SK-N-SH treated with all-trans-retinoic acid at 6 μM for 48 hours (cell line): Measurements from ENCODE around the gene GCNT2.

Experiments
- ATAC-seq: fragments of 200-7000 bp; cut with Tn5 transposase; 3 replicates; pipeline ENCODE4 v1.9.1; 2020; ENCODE audit warnings: mild to moderate bottlenecking, moderate library complexity
- ARNTL ChIP-seq: fragments of 450-650 bp; formaldehyde crosslinking; IDR thresholded peaks from 2 replicates; pipeline ENCODE4 v1.5.0; 2020; ENCODE audit warnings: low read depth, mild to moderate bottlenecking, moderate library complexity, borderline replicate concordance
- BACH2 ChIP-seq: fragments of 250-450 bp; sonication (Bioruptor Pico); IDR thresholded peaks from 2 replicates; pipeline ENCODE4 v1.9.0; 2021; ENCODE audit warnings: mild to moderate bottlenecking, borderline replicate concordance
- CSDC2 ChIP-seq: fragments of 250-450 bp; sonication (Bioruptor Pico); IDR thresholded peaks from 2 replicates; pipeline ENCODE4 v1.5.0; 2020; ENCODE audit warnings: mild to moderate bottlenecking, moderate library complexity
- ESRRG ChIP-seq: fragments of 250-450 bp; sonication (Bioruptor Pico); IDR thresholded peaks from 2 replicates; pipeline ENCODE4 v1.6.1; 2021; ENCODE audit warnings: mild to moderate bottlenecking
- ISL1 ChIP-seq: fragments of 250-450 bp; sonication (Bioruptor Pico); IDR thresholded peaks from 2 replicates; pipeline ENCODE4 v2.1.2; 2022; ENCODE audit warnings: mild to moderate bottlenecking, moderate library complexity
- PPARA ChIP-seq: fragments of 250-450 bp; sonication (Bioruptor Pico); IDR thresholded peaks from 2 replicates; pipeline ENCODE4 v1.5.0; 2020; ENCODE audit warnings: mild to moderate bottlenecking, borderline replicate concordance
- RARB ChIP-seq: fragments of 250-450 bp; sonication (Bioruptor Pico); IDR thresholded peaks from 2 replicates; pipeline ENCODE4 v1.8.0; 2021; ENCODE audit warnings: mild to moderate bottlenecking, moderate library complexity
- TCF4 ChIP-seq: fragments of 250-450 bp; sonication (Bioruptor Pico); IDR thresholded peaks from 2 replicates; pipeline ENCODE4 v1.8.0; 2021; ENCODE audit warnings: mild to moderate bottlenecking, moderate library complexity, borderline replicate concordance
- TOX ChIP-seq: fragments of 250-450 bp; sonication (Bioruptor Pico); IDR thresholded peaks from 2 replicates; pipeline ENCODE4 v1.8.0; 2021; ENCODE audit warnings: mild to moderate bottlenecking, moderate library complexity, borderline replicate concordance
- ZC3H10 ChIP-seq: fragments of 250-450 bp; sonication (Bioruptor Pico); IDR thresholded peaks from 2 replicates; pipeline ENCODE4 v1.5.1; 2021; ENCODE audit warnings: mild to moderate bottlenecking, moderate library complexity
- ZFP3 ChIP-seq: fragments of 250-450 bp; sonication (Bioruptor Pico); IDR thresholded peaks from 2 replicates; pipeline ENCODE4 v1.5.0; 2020; ENCODE audit warnings: mild to moderate bottlenecking, moderate library complexity
- ZFP30 ChIP-seq: fragments of 450-650 bp; formaldehyde crosslinking; IDR thresholded peaks from 2 replicates; pipeline ENCODE4 v1.5.0; 2022; ENCODE audit warnings: mild to moderate bottlenecking, moderate library complexity
- ZNF565 ChIP-seq: fragments of 450-650 bp; formaldehyde crosslinking; conservative IDR thresholded peaks from 2 replicates; pipeline ENCODE4 v1.5.0; 2020; ENCODE audit warnings: low read depth, mild to moderate bottlenecking, moderate library complexity
- ZNF70 ChIP-seq: fragments of 450-650 bp; formaldehyde crosslinking; IDR thresholded peaks from 2 replicates; pipeline ENCODE4 v1.5.0; 2020; ENCODE audit warnings: mild to moderate bottlenecking, moderate library complexity
- ZNF8 ChIP-seq: fragments of 450-650 bp; formaldehyde crosslinking; IDR thresholded peaks from 2 replicates; pipeline ENCODE4 v1.5.0; 2020; ENCODE audit warnings: mild to moderate bottlenecking, moderate library complexity
- TF ChIP-seq, protein P1 (sequence below): fragments of 250-450 bp; sonication (Bioruptor Pico); IDR thresholded peaks from 2 replicates; pipeline ENCODE4 v1.5.0; 2020; ENCODE audit warnings: mild to moderate bottlenecking, moderate library complexity
- TF ChIP-seq, protein P2 (sequence below): fragments of 250-450 bp; sonication (Bioruptor Pico); IDR thresholded peaks from 2 replicates; pipeline ENCODE4 v1.5.1; 2020; ENCODE audit warnings: low read depth, mild to moderate bottlenecking, moderate library complexity
- TF ChIP-seq, protein P3 (sequence below): fragments of 250-450 bp; sonication (Bioruptor Pico); IDR thresholded peaks from 2 replicates; pipeline ENCODE4 v1.8.0; 2020; ENCODE audit warnings: mild to moderate bottlenecking, moderate library complexity, borderline replicate concordance
- TF ChIP-seq, protein P4 (sequence below): fragments of 250-450 bp; sonication (Bioruptor Pico); IDR thresholded peaks from 2 replicates; pipeline ENCODE4 v1.8.0; 2021; ENCODE audit warnings: low read depth, mild to moderate bottlenecking, moderate library complexity, borderline replicate concordance

The GCNT2 gene

DNA sequence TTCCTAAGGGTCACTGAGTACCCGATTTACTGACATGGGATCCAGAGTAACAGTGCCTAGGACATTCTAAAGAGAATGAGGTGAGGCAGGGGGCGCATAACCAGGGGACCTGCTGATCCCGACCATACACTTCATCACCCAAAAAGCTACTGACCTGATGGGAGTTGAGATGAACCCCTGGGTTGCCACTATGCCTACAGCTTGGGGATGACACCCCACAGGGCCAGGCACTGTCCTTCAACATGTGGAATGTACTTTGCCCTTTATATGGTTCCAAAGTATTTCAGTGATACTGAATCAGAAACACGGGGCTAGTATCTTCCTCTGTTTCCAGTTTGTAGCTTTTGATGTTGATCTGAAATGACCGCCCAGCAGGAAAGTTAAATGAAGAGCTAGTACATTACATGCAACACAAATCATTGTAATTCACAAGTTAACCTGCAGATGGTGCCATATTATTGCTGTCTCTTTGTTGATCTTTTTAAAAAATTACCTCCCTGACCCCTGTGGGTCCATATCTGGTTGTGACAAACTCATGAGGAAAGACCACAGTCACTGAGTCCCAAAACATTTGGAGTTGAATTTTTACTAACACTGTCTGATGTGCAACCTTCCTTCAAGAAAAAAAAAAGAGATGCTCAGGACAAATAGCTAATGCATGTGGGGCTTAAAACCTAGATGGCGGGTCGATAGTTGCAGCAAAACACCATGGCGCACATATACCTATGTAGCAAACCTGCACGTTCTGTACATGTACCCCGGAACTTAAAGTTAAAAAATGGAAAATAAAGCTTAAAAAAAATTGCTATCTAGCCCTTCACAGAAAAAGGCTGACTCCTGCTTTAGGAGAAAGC, 42.7 kb upstream of the GCNT2 start:
- ATAC-seq = peak; percentile 68
- TF ChIP-seq ZFP30 (CRISPR knock-in tag) (no peak), ZNF70 (CRISPR knock-in tag) (no peak), ARNTL (no peak), ZNF565 (CRISPR knock-in tag) (no peak), CSDC2 (CRISPR knock-in tag) (no peak), ZFP3 (no peak)
- TF ChIP-seq, protein P1, sequence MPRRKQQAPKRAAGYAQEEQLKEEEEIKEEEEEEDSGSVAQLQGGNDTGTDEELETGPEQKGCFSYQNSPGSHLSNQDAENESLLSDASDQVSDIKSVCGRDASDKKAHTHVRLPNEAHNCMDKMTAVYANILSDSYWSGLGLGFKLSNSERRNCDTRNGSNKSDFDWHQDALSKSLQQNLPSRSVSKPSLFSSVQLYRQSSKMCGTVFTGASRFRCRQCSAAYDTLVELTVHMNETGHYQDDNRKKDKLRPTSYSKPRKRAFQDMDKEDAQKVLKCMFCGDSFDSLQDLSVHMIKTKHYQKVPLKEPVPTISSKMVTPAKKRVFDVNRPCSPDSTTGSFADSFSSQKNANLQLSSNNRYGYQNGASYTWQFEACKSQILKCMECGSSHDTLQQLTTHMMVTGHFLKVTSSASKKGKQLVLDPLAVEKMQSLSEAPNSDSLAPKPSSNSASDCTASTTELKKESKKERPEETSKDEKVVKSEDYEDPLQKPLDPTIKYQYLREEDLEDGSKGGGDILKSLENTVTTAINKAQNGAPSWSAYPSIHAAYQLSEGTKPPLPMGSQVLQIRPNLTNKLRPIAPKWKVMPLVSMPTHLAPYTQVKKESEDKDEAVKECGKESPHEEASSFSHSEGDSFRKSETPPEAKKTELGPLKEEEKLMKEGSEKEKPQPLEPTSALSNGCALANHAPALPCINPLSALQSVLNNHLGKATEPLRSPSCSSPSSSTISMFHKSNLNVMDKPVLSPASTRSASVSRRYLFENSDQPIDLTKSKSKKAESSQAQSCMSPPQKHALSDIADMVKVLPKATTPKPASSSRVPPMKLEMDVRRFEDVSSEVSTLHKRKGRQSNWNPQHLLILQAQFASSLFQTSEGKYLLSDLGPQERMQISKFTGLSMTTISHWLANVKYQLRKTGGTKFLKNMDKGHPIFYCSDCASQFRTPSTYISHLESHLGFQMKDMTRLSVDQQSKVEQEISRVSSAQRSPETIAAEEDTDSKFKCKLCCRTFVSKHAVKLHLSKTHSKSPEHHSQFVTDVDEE (CRISPR knock-in tag) = no peak
- TF ChIP-seq, protein P2, sequence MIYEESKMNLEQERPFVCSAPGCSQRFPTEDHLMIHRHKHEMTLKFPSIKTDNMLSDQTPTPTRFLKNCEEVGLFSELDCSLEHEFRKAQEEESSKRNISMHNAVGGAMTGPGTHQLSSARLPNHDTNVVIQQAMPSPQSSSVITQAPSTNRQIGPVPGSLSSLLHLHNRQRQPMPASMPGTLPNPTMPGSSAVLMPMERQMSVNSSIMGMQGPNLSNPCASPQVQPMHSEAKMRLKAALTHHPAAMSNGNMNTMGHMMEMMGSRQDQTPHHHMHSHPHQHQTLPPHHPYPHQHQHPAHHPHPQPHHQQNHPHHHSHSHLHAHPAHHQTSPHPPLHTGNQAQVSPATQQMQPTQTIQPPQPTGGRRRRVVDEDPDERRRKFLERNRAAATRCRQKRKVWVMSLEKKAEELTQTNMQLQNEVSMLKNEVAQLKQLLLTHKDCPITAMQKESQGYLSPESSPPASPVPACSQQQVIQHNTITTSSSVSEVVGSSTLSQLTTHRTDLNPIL (CRISPR knock-in tag) = no peak

DNA sequence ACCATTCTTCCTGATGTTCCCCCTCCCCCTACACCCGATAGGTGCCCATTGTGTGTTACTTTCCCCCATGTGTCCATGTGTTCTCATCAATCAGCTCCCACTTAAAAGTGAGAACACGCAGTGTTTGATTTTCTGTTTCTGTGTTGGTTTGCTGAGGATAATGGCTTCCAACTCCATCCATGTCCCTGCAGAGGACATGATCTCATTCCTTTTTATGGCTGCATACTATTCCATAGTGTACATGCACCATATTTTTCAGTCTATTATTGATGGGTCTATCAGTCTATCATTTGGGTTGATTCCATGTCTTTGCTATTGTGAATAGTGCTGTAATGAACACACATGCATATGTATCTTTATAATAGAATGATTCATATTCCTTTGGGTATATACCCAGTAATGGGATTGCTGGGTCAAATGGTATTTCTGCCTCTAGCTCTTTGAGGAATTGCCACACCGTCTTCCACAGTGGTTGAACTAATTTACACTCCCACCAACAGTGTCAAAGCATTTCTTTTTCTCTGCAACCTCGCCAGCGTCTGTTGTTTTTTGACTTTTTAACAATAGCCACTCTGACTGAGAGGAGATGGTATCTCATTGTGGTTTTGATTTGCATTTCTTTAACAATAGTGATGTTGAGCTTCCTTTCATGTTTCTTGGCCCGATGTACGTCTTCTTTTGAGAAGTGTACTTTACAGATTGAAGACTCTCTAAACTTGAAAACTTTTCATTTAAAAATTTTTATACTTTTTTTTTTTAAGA, 41.0 kb upstream of the GCNT2 start:
- ATAC-seq = no peak
- TF ChIP-seq TCF4 (CRISPR knock-in tag) (no peak), ZNF565 (CRISPR knock-in tag) (no peak), ZFP3 (no peak), ZC3H10 (CRISPR knock-in tag) (no peak)

DNA sequence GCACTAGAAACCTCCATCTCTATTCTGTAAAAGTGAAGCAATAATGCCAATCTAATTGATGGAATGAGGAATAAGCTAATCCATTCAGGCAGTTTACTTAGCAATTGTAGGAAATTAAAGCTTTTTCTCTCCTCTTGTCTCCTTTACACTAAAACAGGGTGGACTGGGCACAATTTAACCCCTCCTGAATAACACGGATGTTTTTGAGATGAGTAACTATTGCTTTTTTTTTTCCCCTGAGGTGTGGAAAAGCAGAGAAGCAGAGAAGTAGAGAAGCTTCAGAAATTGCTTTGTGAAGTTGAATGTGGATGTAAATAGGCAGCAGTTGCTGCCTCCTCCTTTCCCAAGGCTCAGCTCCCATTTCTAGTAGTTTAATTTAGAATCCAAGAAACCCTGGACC, 40.0 kb upstream of the GCNT2 start:
- no peak for ATAC-seq
- no peak for TF ChIP-seq ZNF8
- TF ChIP-seq BACH2 (CRISPR knock-in tag) = no peak
- no peak for TF ChIP-seq ZNF565 (CRISPR knock-in tag)
- no peak for TF ChIP-seq ZNF70 (CRISPR knock-in tag)
- no peak for TF ChIP-seq PPARA
- no peak for TF ChIP-seq ARNTL
- no peak for TF ChIP-seq ESRRG (CRISPR knock-in tag)
- TF ChIP-seq TCF4 (CRISPR knock-in tag) = no peak
- no peak for TF ChIP-seq ISL1 (CRISPR knock-in tag)
- TF ChIP-seq, protein P3, sequence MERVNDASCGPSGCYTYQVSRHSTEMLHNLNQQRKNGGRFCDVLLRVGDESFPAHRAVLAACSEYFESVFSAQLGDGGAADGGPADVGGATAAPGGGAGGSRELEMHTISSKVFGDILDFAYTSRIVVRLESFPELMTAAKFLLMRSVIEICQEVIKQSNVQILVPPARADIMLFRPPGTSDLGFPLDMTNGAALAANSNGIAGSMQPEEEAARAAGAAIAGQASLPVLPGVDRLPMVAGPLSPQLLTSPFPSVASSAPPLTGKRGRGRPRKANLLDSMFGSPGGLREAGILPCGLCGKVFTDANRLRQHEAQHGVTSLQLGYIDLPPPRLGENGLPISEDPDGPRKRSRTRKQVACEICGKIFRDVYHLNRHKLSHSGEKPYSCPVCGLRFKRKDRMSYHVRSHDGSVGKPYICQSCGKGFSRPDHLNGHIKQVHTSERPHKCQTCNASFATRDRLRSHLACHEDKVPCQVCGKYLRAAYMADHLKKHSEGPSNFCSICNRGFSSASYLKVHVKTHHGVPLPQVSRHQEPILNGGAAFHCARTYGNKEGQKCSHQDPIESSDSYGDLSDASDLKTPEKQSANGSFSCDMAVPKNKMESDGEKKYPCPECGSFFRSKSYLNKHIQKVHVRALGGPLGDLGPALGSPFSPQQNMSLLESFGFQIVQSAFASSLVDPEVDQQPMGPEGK (CRISPR knock-in tag) = no peak
- TF ChIP-seq, protein P4, sequence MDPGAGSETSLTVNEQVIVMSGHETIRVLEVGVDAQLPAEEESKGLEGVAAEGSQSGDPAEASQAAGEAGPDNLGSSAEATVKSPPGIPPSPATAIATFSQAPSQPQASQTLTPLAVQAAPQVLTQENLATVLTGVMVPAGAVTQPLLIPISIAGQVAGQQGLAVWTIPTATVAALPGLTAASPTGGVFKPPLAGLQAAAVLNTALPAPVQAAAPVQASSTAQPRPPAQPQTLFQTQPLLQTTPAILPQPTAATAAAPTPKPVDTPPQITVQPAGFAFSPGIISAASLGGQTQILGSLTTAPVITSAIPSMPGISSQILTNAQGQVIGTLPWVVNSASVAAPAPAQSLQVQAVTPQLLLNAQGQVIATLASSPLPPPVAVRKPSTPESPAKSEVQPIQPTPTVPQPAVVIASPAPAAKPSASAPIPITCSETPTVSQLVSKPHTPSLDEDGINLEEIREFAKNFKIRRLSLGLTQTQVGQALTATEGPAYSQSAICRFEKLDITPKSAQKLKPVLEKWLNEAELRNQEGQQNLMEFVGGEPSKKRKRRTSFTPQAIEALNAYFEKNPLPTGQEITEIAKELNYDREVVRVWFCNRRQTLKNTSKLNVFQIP (CRISPR knock-in tag) = no peak
- no peak for TF ChIP-seq ZFP30 (CRISPR knock-in tag)
- no peak for TF ChIP-seq RARB (CRISPR knock-in tag)
- TF ChIP-seq TOX (CRISPR knock-in tag) = no peak
